ENCODE results near the gene ROR2.
"Not testable (repeated sequence)": the region's sequence is repeated elsewhere in the genome, so short reads cannot be mapped to it uniquely, and the experiment has no call there.

ROR2 gene

GRCh38 chr9:91921371-91921770 is 28.7 kb downstream of the ROR2 start:
- H3K27me3 Mint-ChIP-seq: peaks cover 16% of the 10 kb centered on the region
- DNase-seq: no peak

GRCh38 chr9:91920630-91921350 is 29.2 kb downstream of the ROR2 start:
- no peaks in the 10 kb centered on the region for H3K4me1 Mint-ChIP-seq
- H3K27me3 Mint-ChIP-seq: peaks cover 16% of the 10 kb centered on the region
- no peaks in the 10 kb centered on the region for H3K36me3 Mint-ChIP-seq (ENCODE audit: low read depth)
- no peaks in the 10 kb centered on the region for H3K9me3 Mint-ChIP-seq
- H3K4me3 Mint-ChIP-seq: no peak overlapping the region
- ATAC-seq (no peak), DNase-seq (no peak)
- no peak overlapping the region for H3K27ac Mint-ChIP-seq

More at GRCh38 chr9:91921371-91921770, 28.7 kb downstream of the ROR2 start:
- H3K4me3 Mint-ChIP-seq: no peak overlapping the region
- H3K9me3 Mint-ChIP-seq: no peaks in the 10 kb centered on the region
- H3K36me3 Mint-ChIP-seq (ENCODE audit: low read depth): no peaks in the 10 kb centered on the region
- no peak for ATAC-seq
- no peak overlapping the region for H3K27ac Mint-ChIP-seq
- no peaks in the 10 kb centered on the region for H3K4me1 Mint-ChIP-seq

GRCh38 chr9:91919621-91920020 is 30.4 kb downstream of the ROR2 start:
- H3K4me3 Mint-ChIP-seq: no peak overlapping the region
- DNase-seq (no peak), ATAC-seq (no peak)
- no peaks in the 10 kb centered on the region for H3K9me3 Mint-ChIP-seq
- no peaks in the 10 kb centered on the region for H3K36me3 Mint-ChIP-seq (ENCODE audit: low read depth)
- peaks cover 16% of the 10 kb centered on the region for H3K27me3 Mint-ChIP-seq
- no peaks in the 10 kb centered on the region for H3K4me1 Mint-ChIP-seq
- H3K27ac Mint-ChIP-seq: no peak overlapping the region

GRCh38 chr9:91917436-91917835 is 32.6 kb downstream of the ROR2 start:
- peaks cover 12% of the 10 kb centered on the region for H3K27me3 Mint-ChIP-seq
- H3K4me1 Mint-ChIP-seq: no peaks in the 10 kb centered on the region
- H3K4me3 Mint-ChIP-seq: no peak overlapping the region
- H3K36me3 Mint-ChIP-seq (ENCODE audit: low read depth): no peaks in the 10 kb centered on the region
- H3K27ac Mint-ChIP-seq: no peak overlapping the region
- DNase-seq (no peak), ATAC-seq (no peak)
- no peaks in the 10 kb centered on the region for H3K9me3 Mint-ChIP-seq

- DNase-seq (no peak), ATAC-seq (no peak)
- Mint-ChIP-seq H3K27ac (no peak overlapping the region), H3K4me3 (no peak overlapping the region), H3K36me3 (ENCODE audit: low read depth) (no peaks in the 10 kb centered on the region), H3K9me3 (no peaks in the 10 kb centered on the region), H3K27me3 (peaks cover 11% of the 10 kb centered on the region), H3K4me1 (no peaks in the 10 kb centered on the region)
Measured at GRCh38 chr9:91915524-91916263, 34.3 kb downstream of the ROR2 start.

- Mint-ChIP-seq H3K27me3 (peaks cover 11% of the 10 kb centered on the region), H3K36me3 (ENCODE audit: low read depth) (no peaks in the 10 kb centered on the region), H3K4me1 (no peaks in the 10 kb centered on the region), H3K9me3 (no peaks in the 10 kb centered on the region), H3K27ac (no peak overlapping the region), H3K4me3 (no peak overlapping the region)
- ATAC-seq (no peak), DNase-seq (no peak)
Measured at GRCh38 chr9:91914937-91915336, 35.1 kb downstream of the ROR2 start.

- DNase-seq (no peak), ATAC-seq (no peak)
- no peaks in the 10 kb centered on the region for H3K36me3 Mint-ChIP-seq (ENCODE audit: low read depth)
- no peaks in the 10 kb centered on the region for H3K9me3 Mint-ChIP-seq
- no peaks in the 10 kb centered on the region for H3K4me1 Mint-ChIP-seq
- peaks cover 9% of the 10 kb centered on the region for H3K27me3 Mint-ChIP-seq
- no peak overlapping the region for H3K27ac Mint-ChIP-seq
- H3K4me3 Mint-ChIP-seq: no peak overlapping the region
Measured at GRCh38 chr9:91914404-91914803, 35.6 kb downstream of the ROR2 start.

GRCh38 chr9:91913986-91914385 is 36.0 kb downstream of the ROR2 start:
- DNase-seq: no peak
- peaks cover 9% of the 10 kb centered on the region for H3K27me3 Mint-ChIP-seq
- H3K9me3 Mint-ChIP-seq: no peaks in the 10 kb centered on the region
- H3K27ac Mint-ChIP-seq: no peak overlapping the region
- no peaks in the 10 kb centered on the region for H3K36me3 Mint-ChIP-seq (ENCODE audit: low read depth)
- no peak overlapping the region for H3K4me3 Mint-ChIP-seq
- no peak for ATAC-seq
- no peaks in the 10 kb centered on the region for H3K4me1 Mint-ChIP-seq

- H3K36me3 Mint-ChIP-seq (ENCODE audit: low read depth): no peaks in the 10 kb centered on the region
- H3K9me3 Mint-ChIP-seq: no peaks in the 10 kb centered on the region
- no peak for DNase-seq
- no peak overlapping the region for H3K27ac Mint-ChIP-seq
- no peak overlapping the region for H3K4me3 Mint-ChIP-seq
- ATAC-seq: no peak
- peaks cover 2% of the 10 kb centered on the region for H3K4me1 Mint-ChIP-seq
- H3K27me3 Mint-ChIP-seq: peaks cover 9% of the 10 kb centered on the region
Measured at GRCh38 chr9:91913096-91913495, 36.9 kb downstream of the ROR2 start.

GRCh38 chr9:91911657-91912056 is 38.4 kb downstream of the ROR2 start:
- Mint-ChIP-seq H3K27me3 (peaks cover 6% of the 10 kb centered on the region), H3K27ac (no peak overlapping the region), H3K36me3 (ENCODE audit: low read depth) (no peaks in the 10 kb centered on the region), H3K4me3 (no peak overlapping the region), H3K4me1 (peaks cover 2% of the 10 kb centered on the region), H3K9me3 (no peaks in the 10 kb centered on the region)
- DNase-seq (no peak), ATAC-seq (no peak)

- H3K36me3 Mint-ChIP-seq (ENCODE audit: low read depth); DNase-seq; H3K9me3 Mint-ChIP-seq; H3K4me1 Mint-ChIP-seq; H3K27me3 Mint-ChIP-seq; ATAC-seq; H3K27ac Mint-ChIP-seq; H3K4me3 Mint-ChIP-seq: not testable (repeated sequence)
Measured at GRCh38 chr9:91909256-91909655, 40.8 kb downstream of the ROR2 start.

- Mint-ChIP-seq H3K27ac (no peak overlapping the region), H3K36me3 (ENCODE audit: low read depth) (no peaks in the 10 kb centered on the region), H3K4me1 (peaks cover 2% of the 10 kb centered on the region), H3K27me3 (peaks cover 8% of the 10 kb centered on the region), H3K4me3 (no peak overlapping the region), H3K9me3 (no peaks in the 10 kb centered on the region)
- ATAC-seq: no peak
- DNase-seq: no peak
Measured at GRCh38 chr9:91908746-91909145, 41.3 kb downstream of the ROR2 start.

- peaks cover 2% of the 10 kb centered on the region for H3K4me1 Mint-ChIP-seq
- no peak overlapping the region for H3K4me3 Mint-ChIP-seq
- H3K27ac Mint-ChIP-seq: no peak overlapping the region
- DNase-seq: no peak
- H3K9me3 Mint-ChIP-seq: no peaks in the 10 kb centered on the region
- peaks cover 11% of the 10 kb centered on the region for H3K27me3 Mint-ChIP-seq
- ATAC-seq: no peak
- no peaks in the 10 kb centered on the region for H3K36me3 Mint-ChIP-seq (ENCODE audit: low read depth)
Measured at GRCh38 chr9:91908293-91908623, 41.8 kb downstream of the ROR2 start.

GRCh38 chr9:91907484-91908292 is 42.3 kb downstream of the ROR2 start:
- H3K9me3 Mint-ChIP-seq: no peaks in the 10 kb centered on the region
- H3K27ac Mint-ChIP-seq: no peak overlapping the region
- H3K27me3 Mint-ChIP-seq: peaks cover 9% of the 10 kb centered on the region
- H3K4me1 Mint-ChIP-seq: peaks cover 2% of the 10 kb centered on the region
- no peak overlapping the region for H3K4me3 Mint-ChIP-seq
- ATAC-seq (no peak), DNase-seq (no peak)
- H3K36me3 Mint-ChIP-seq (ENCODE audit: low read depth): no peaks in the 10 kb centered on the region

- Mint-ChIP-seq H3K4me1 (peaks cover 2% of the 10 kb centered on the region), H3K9me3 (no peaks in the 10 kb centered on the region), H3K4me3 (no peak overlapping the region), H3K36me3 (ENCODE audit: low read depth) (no peaks in the 10 kb centered on the region), H3K27ac (no peak overlapping the region), H3K27me3 (peaks cover 9% of the 10 kb centered on the region)
- peak; percentile 92 for ATAC-seq
- DNase-seq: peak; percentile 49
Measured at GRCh38 chr9:91905991-91906469, 44.0 kb downstream of the ROR2 start.
